Measurements from ENCODE around the gene CFAP46.

The CFAP46 gene

GRCh38 chr10:132839061-132839460 lies 103.3 kb downstream of the CFAP46 start:
- H3K4me3 ChIP-seq (ENCODE audit: low read depth, low read length) = no peak overlapping the region
- H3K9ac ChIP-seq (ENCODE audit: low read depth, low read length) = no peak overlapping the region
- H3K9me3 ChIP-seq (ENCODE audit: control insufficient read depth, insufficient read depth, low read length) = no peaks in the 10 kb centered on the region

GRCh38 chr10:132838346-132838970 lies 103.9 kb downstream of the CFAP46 start:
- Histone ChIP-seq H3K9ac (ENCODE audit: low read depth, low read length) (no peak overlapping the region), H3K9me3 (ENCODE audit: control insufficient read depth, insufficient read depth, low read length) (no peaks in the 10 kb centered on the region)

More at GRCh38 chr10:132839061-132839460, 103.3 kb downstream of the CFAP46 start:
- Histone ChIP-seq H3K36me3 (ENCODE audit: control insufficient read depth, insufficient read depth, low read length) (no peaks in the 10 kb centered on the region), H3K4me1 (ENCODE audit: control insufficient read depth, insufficient read depth, low read length) (no peaks in the 10 kb centered on the region), H3K27me3 (ENCODE audit: control insufficient read depth, insufficient read depth, low read length) (no peaks in the 10 kb centered on the region)

GRCh38 chr10:132837905-132838304 lies 104.5 kb downstream of the CFAP46 start:
- Histone ChIP-seq H3K4me3 (ENCODE audit: low read depth, low read length) (no peak overlapping the region), H3K9me3 (ENCODE audit: control insufficient read depth, insufficient read depth, low read length) (no peaks in the 10 kb centered on the region), H3K4me1 (ENCODE audit: control insufficient read depth, insufficient read depth, low read length) (no peaks in the 10 kb centered on the region), H3K9ac (ENCODE audit: low read depth, low read length) (no peak overlapping the region), H3K36me3 (ENCODE audit: control insufficient read depth, insufficient read depth, low read length) (no peaks in the 10 kb centered on the region), H3K27me3 (ENCODE audit: control insufficient read depth, insufficient read depth, low read length) (no peaks in the 10 kb centered on the region)

More at GRCh38 chr10:132838346-132838970, 103.9 kb downstream of the CFAP46 start:
- no peaks in the 10 kb centered on the region for H3K36me3 ChIP-seq (ENCODE audit: control insufficient read depth, insufficient read depth, low read length)
- no peak overlapping the region for H3K4me3 ChIP-seq (ENCODE audit: low read depth, low read length)
- H3K4me1 ChIP-seq (ENCODE audit: control insufficient read depth, insufficient read depth, low read length) = no peaks in the 10 kb centered on the region
- H3K27me3 ChIP-seq (ENCODE audit: control insufficient read depth, insufficient read depth, low read length) = no peaks in the 10 kb centered on the region

GRCh38 chr10:132836832-132837540 lies 105.4 kb downstream of the CFAP46 start:
- Histone ChIP-seq H3K4me3 (ENCODE audit: low read depth, low read length) (no peak overlapping the region), H3K4me1 (ENCODE audit: control insufficient read depth, insufficient read depth, low read length) (no peaks in the 10 kb centered on the region), H3K9me3 (ENCODE audit: control insufficient read depth, insufficient read depth, low read length) (no peaks in the 10 kb centered on the region), H3K9ac (ENCODE audit: low read depth, low read length) (no peak overlapping the region), H3K27me3 (ENCODE audit: control insufficient read depth, insufficient read depth, low read length) (no peaks in the 10 kb centered on the region), H3K36me3 (ENCODE audit: control insufficient read depth, insufficient read depth, low read length) (no peaks in the 10 kb centered on the region)

GRCh38 chr10:132836248-132836831 lies 106.0 kb downstream of the CFAP46 start:
- Histone ChIP-seq H3K36me3 (ENCODE audit: control insufficient read depth, insufficient read depth, low read length) (no peaks in the 10 kb centered on the region), H3K4me1 (ENCODE audit: control insufficient read depth, insufficient read depth, low read length) (no peaks in the 10 kb centered on the region), H3K27me3 (ENCODE audit: control insufficient read depth, insufficient read depth, low read length) (no peaks in the 10 kb centered on the region), H3K4me3 (ENCODE audit: low read depth, low read length) (no peak overlapping the region), H3K9ac (ENCODE audit: low read depth, low read length) (no peak overlapping the region), H3K9me3 (ENCODE audit: control insufficient read depth, insufficient read depth, low read length) (no peaks in the 10 kb centered on the region)

- Histone ChIP-seq H3K4me3 (ENCODE audit: low read depth, low read length) (no peak overlapping the region), H3K9ac (ENCODE audit: low read depth, low read length) (no peak overlapping the region), H3K27me3 (ENCODE audit: control insufficient read depth, insufficient read depth, low read length) (no peaks in the 10 kb centered on the region), H3K9me3 (ENCODE audit: control insufficient read depth, insufficient read depth, low read length) (no peaks in the 10 kb centered on the region), H3K4me1 (ENCODE audit: control insufficient read depth, insufficient read depth, low read length) (no peaks in the 10 kb centered on the region), H3K36me3 (ENCODE audit: control insufficient read depth, insufficient read depth, low read length) (no peaks in the 10 kb centered on the region)
These were observed 106.5 kb downstream of the CFAP46 start for GRCh38 chr10:132835848-132836233.

GRCh38 chr10:132834891-132835847 lies 107.2 kb downstream of the CFAP46 start:
- H3K4me1 ChIP-seq (ENCODE audit: control insufficient read depth, insufficient read depth, low read length) = no peaks in the 10 kb centered on the region
- H3K36me3 ChIP-seq (ENCODE audit: control insufficient read depth, insufficient read depth, low read length) = no peaks in the 10 kb centered on the region
- H3K9me3 ChIP-seq (ENCODE audit: control insufficient read depth, insufficient read depth, low read length) = no peaks in the 10 kb centered on the region
- no peak overlapping the region for H3K9ac ChIP-seq (ENCODE audit: low read depth, low read length)
- no peak overlapping the region for H3K4me3 ChIP-seq (ENCODE audit: low read depth, low read length)
- H3K27me3 ChIP-seq (ENCODE audit: control insufficient read depth, insufficient read depth, low read length) = no peaks in the 10 kb centered on the region

GRCh38 chr10:132834311-132834761 lies 108.0 kb downstream of the CFAP46 start:
- no peaks in the 10 kb centered on the region for H3K27me3 ChIP-seq (ENCODE audit: control insufficient read depth, insufficient read depth, low read length)

GRCh38 chr10:132833421-132834111 lies 108.8 kb downstream of the CFAP46 start:
- H3K9ac ChIP-seq (ENCODE audit: low read depth, low read length) = no peak overlapping the region
- no peaks in the 10 kb centered on the region for H3K27me3 ChIP-seq (ENCODE audit: control insufficient read depth, insufficient read depth, low read length)
- no peak overlapping the region for H3K4me3 ChIP-seq (ENCODE audit: low read depth, low read length)
- no peaks in the 10 kb centered on the region for H3K9me3 ChIP-seq (ENCODE audit: control insufficient read depth, insufficient read depth, low read length)
- no peaks in the 10 kb centered on the region for H3K4me1 ChIP-seq (ENCODE audit: control insufficient read depth, insufficient read depth, low read length)
- H3K36me3 ChIP-seq (ENCODE audit: control insufficient read depth, insufficient read depth, low read length) = no peaks in the 10 kb centered on the region

More at GRCh38 chr10:132834311-132834761, 108.0 kb downstream of the CFAP46 start:
- no peaks in the 10 kb centered on the region for H3K9me3 ChIP-seq (ENCODE audit: control insufficient read depth, insufficient read depth, low read length)
- no peak overlapping the region for H3K4me3 ChIP-seq (ENCODE audit: low read depth, low read length)
- no peaks in the 10 kb centered on the region for H3K4me1 ChIP-seq (ENCODE audit: control insufficient read depth, insufficient read depth, low read length)
- no peaks in the 10 kb centered on the region for H3K36me3 ChIP-seq (ENCODE audit: control insufficient read depth, insufficient read depth, low read length)
- no peak overlapping the region for H3K9ac ChIP-seq (ENCODE audit: low read depth, low read length)

GRCh38 chr10:132832186-132832969 lies 110.0 kb downstream of the CFAP46 start:
- H3K9me3 ChIP-seq (ENCODE audit: control insufficient read depth, insufficient read depth, low read length) = no peaks in the 10 kb centered on the region
- no peak overlapping the region for H3K4me3 ChIP-seq (ENCODE audit: low read depth, low read length)
- no peak overlapping the region for H3K9ac ChIP-seq (ENCODE audit: low read depth, low read length)
- H3K36me3 ChIP-seq (ENCODE audit: control insufficient read depth, insufficient read depth, low read length) = no peaks in the 10 kb centered on the region
- no peaks in the 10 kb centered on the region for H3K4me1 ChIP-seq (ENCODE audit: control insufficient read depth, insufficient read depth, low read length)
- no peaks in the 10 kb centered on the region for H3K27me3 ChIP-seq (ENCODE audit: control insufficient read depth, insufficient read depth, low read length)

All from iPS-15b (cell line).